Natural killer cell (primary cell): Measurements from ENCODE around the gene SNPH. TPM values are rescaled to one million over a fixed set of nuclear protein-coding genes. Genes with fewer than 3 reads are reported as not detected.

ENCODE experiments used
- ATAC-seq, 3 donors: fragments of 150-1000 bp in 2 of 3; fragments of 200-7000 bp in 1 of 3; cut with Tn5 transposase; 1 replicate in 1 of 3; 2 replicates in 2 of 3; pipeline ENCODE4 v1.10.0; 2021; ENCODE audit warnings: mild to moderate bottlenecking in 2 of 3, moderate library complexity in 2 of 3
- DNase-seq, 2 donors: peaks; one replicate each; pipeline versions ENCODE4 v3.0.0 to v3.0.0-alpha.2; 2013 to 2021; ENCODE audit warnings: mixed read lengths in 1 of 2
- H3K27ac ChIP-seq: one replicate; pipeline ENCODE4 v1.5.1; 2013; ENCODE audit warnings: mild to moderate bottlenecking, low read length
- H3K27me3 ChIP-seq: one replicate; pipeline ENCODE4 v1.6.1; 2013; ENCODE audit warnings: low read length; ENCODE audit not compliant: control insufficient read depth, insufficient read depth
- H3K36me3 ChIP-seq: one replicate; pipeline ENCODE4 v1.6.1; 2013; ENCODE audit warnings: low read length; ENCODE audit not compliant: control insufficient read depth, insufficient read depth
- H3K4me1 ChIP-seq: one replicate; pipeline ENCODE4 v1.6.1; 2013; ENCODE audit warnings: low read length; ENCODE audit not compliant: control insufficient read depth, insufficient read depth
- H3K4me3 ChIP-seq: one replicate; pipeline ENCODE4 v1.5.1; 2013; ENCODE audit warnings: low read length
- H3K9me3 ChIP-seq: one replicate; pipeline ENCODE4 v1.6.1; 2013; ENCODE audit warnings: low read length; ENCODE audit not compliant: control insufficient read depth, insufficient read depth
- H3K27ac Mint-ChIP-seq, 2 donors: one replicate each; pipeline ENCODE4 v1.8.0; 2022; ENCODE audit warnings: mild to moderate bottlenecking in 2 of 2, mixed read lengths in 2 of 2, moderate library complexity in 1 of 2
- H3K27me3 Mint-ChIP-seq, 2 donors: one replicate each; pipeline ENCODE4 v1.8.0; 2022; ENCODE audit warnings: low read depth in 2 of 2, mixed read lengths in 2 of 2
- H3K36me3 Mint-ChIP-seq: one replicate; pipeline ENCODE4 v1.8.0; 2022; ENCODE audit warnings: mixed read lengths
- H3K4me1 Mint-ChIP-seq, 2 donors: one replicate each; pipeline ENCODE4 v1.8.0; 2022; ENCODE audit warnings: mixed read lengths in 2 of 2
- H3K4me3 Mint-ChIP-seq: one replicate; pipeline ENCODE4 v1.8.0; 2022; ENCODE audit warnings: mild to moderate bottlenecking, moderate library complexity, mixed read lengths
- H3K9me3 Mint-ChIP-seq, 2 donors: one replicate each; pipeline ENCODE4 v1.8.0; 2022; ENCODE audit warnings: mixed read lengths in 2 of 2
- CTCF ChIP-seq: fragments of 200-600 bp; IDR thresholded peaks from one replicate; pipeline ENCODE4 v1.8.0; 2022; ENCODE audit warnings: antibody characterized with exemption
- WGBS: methylation state at CpG from one replicate; pipeline ENCODE4 v1.1.7; 2013; ENCODE audit warnings: missing lambda C conversion rate; ENCODE audit not compliant: insufficient coverage; 5-methylcytosine and 5-hydroxymethylcytosine counted together
- intact Hi-C: fragments of 100-400 bp; cut with micrococcal nuclease; formaldehyde crosslinking; loops from one replicate; pipeline ENCODE4 v1.14.2; 2022
- total RNA-seq, 4 donors: library from RNA; stranded (reverse); fragments of 120-200 nt in 1 of 4; gene quantifications; one replicate each; pipeline versions ENCODE4 v1.2.3 to v1.2.4, GENCODE V29; 2013 to 2022

SNPH gene
- total RNA-seq, 3 donors from 2014 or later (not counting 1 experiment from before 2014, with no cell fraction given): 3.1 to 5.9 (median 5.8) TPM

GRCh38 chr20:1272368-1273100 lies 6.4 kb downstream of the SNPH start:
- 46% methylated on average over 6 of the region's 6 CpGs for WGBS
- no peaks in the 10 kb centered on the region for H3K4me1 ChIP-seq
- no peak overlapping the region for H3K27ac ChIP-seq
- no peaks in the 10 kb centered on the region for H3K27me3 ChIP-seq
- intact Hi-C loops: no loop called here
- no peaks in the 10 kb centered on the region for H3K36me3 Mint-ChIP-seq
- H3K36me3 ChIP-seq: no peaks in the 10 kb centered on the region
- no peaks in the 10 kb centered on the region for H3K9me3 ChIP-seq
- no peaks in the 10 kb centered on the region for H3K9me3 Mint-ChIP-seq
- TF ChIP-seq CTCF: no peak
- no peak for DNase-seq
- no peak overlapping the region for H3K4me3 ChIP-seq
- H3K4me1 Mint-ChIP-seq: peaks cover 7 to 9% of the 10 kb centered on the region in 2 donors
- no peak overlapping the region for H3K27ac Mint-ChIP-seq
- H3K4me3 Mint-ChIP-seq: no peak overlapping the region
- H3K27me3 Mint-ChIP-seq: no peaks in the 10 kb centered on the region
- ATAC-seq: no peak

GRCh38 chr20:1273366-1273765 lies 7.3 kb downstream of the SNPH start:
- Histone ChIP-seq H3K4me1 (no peaks in the 10 kb centered on the region), H3K36me3 (no peaks in the 10 kb centered on the region), H3K27me3 (no peaks in the 10 kb centered on the region), H3K27ac (no peak overlapping the region), H3K4me3 (no peak overlapping the region), H3K9me3 (no peaks in the 10 kb centered on the region)
- 88% methylated on average over 2 of the region's 2 CpGs for WGBS
- Mint-ChIP-seq H3K27ac (no peak overlapping the region), H3K4me1 (peaks cover 4 to 6% of the 10 kb centered on the region in 2 donors), H3K36me3 (no peaks in the 10 kb centered on the region), H3K4me3 (no peak overlapping the region), H3K27me3 (no peaks in the 10 kb centered on the region), H3K9me3 (no peaks in the 10 kb centered on the region)
- ATAC-seq (no peak), DNase-seq (no peak)
- no peak for TF ChIP-seq CTCF
- intact Hi-C loops: no loop called here

GRCh38 chr20:1274485-1275311 lies 8.6 kb downstream of the SNPH start:
- Histone ChIP-seq H3K36me3 (no peaks in the 10 kb centered on the region), H3K4me1 (no peaks in the 10 kb centered on the region), H3K27ac (no peak overlapping the region), H3K4me3 (no peak overlapping the region), H3K27me3 (no peaks in the 10 kb centered on the region), H3K9me3 (no peaks in the 10 kb centered on the region)
- DNase-seq (no peak), ATAC-seq (no peak)
- Mint-ChIP-seq H3K4me3 (no peak overlapping the region), H3K27ac (no peak overlapping the region), H3K36me3 (no peaks in the 10 kb centered on the region), H3K9me3 (no peaks in the 10 kb centered on the region), H3K27me3 (no peaks in the 10 kb centered on the region), H3K4me1 (no peaks in the 10 kb centered on the region)
- intact Hi-C loops: no loop called here
- no peak for TF ChIP-seq CTCF
- whole genome bisulfite sequencing: 91% methylated on average over 14 of the region's 14 CpGs
